ENCODE measurements around the gene RBL1.

The RBL1 gene

GRCh38 chr20:37095599-37096414 lies at the start of gene RBL1:
Gene RBL1 (minus strand): TSS chr20:37095997. CDS start chr20:37095928, 69 bp downstream.
- Histone ChIP-seq H3K27me3 (replicated peaks; ENCODE audit: control insufficient read depth, insufficient read depth, low read length) (no peaks in the 10 kb centered on the region), H3K36me3 (ENCODE audit: control insufficient read depth, insufficient read depth, low read length) (no peaks in the 10 kb centered on the region; the same call in 1 of the 2 replicates), H3K4me3 (replicated peaks; ENCODE audit: low read depth, low read length) (peak within 1 kb of the TSS; percentile 80)
- TF ChIP-seq, protein P1, sequence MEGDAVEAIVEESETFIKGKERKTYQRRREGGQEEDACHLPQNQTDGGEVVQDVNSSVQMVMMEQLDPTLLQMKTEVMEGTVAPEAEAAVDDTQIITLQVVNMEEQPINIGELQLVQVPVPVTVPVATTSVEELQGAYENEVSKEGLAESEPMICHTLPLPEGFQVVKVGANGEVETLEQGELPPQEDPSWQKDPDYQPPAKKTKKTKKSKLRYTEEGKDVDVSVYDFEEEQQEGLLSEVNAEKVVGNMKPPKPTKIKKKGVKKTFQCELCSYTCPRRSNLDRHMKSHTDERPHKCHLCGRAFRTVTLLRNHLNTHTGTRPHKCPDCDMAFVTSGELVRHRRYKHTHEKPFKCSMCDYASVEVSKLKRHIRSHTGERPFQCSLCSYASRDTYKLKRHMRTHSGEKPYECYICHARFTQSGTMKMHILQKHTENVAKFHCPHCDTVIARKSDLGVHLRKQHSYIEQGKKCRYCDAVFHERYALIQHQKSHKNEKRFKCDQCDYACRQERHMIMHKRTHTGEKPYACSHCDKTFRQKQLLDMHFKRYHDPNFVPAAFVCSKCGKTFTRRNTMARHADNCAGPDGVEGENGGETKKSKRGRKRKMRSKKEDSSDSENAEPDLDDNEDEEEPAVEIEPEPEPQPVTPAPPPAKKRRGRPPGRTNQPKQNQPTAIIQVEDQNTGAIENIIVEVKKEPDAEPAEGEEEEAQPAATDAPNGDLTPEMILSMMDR (IDR thresholded peaks at IDR 0.05; ENCODE audit: insufficient read depth, low read length, poor library complexity, severe bottlenecking): peak; percentile 27
- DNase-seq (ENCODE audit: extremely low read depth, insufficient read length): peak; percentile 97

GRCh38 chr20:37144856-37145404 lies 49.1 kb upstream of the RBL1 start:
- H3K36me3 ChIP-seq (ENCODE audit: control insufficient read depth, insufficient read depth, low read length): no peaks in the 10 kb centered on the region
- H3K27me3 ChIP-seq (replicated peaks; ENCODE audit: control insufficient read depth, insufficient read depth, low read length): no peaks in the 10 kb centered on the region
- no peak overlapping the region for H3K4me3 ChIP-seq (replicated peaks; ENCODE audit: low read depth, low read length)
- TF ChIP-seq, protein P1 (IDR thresholded peaks at IDR 0.05; ENCODE audit: insufficient read depth, low read length, poor library complexity, severe bottlenecking): no peak
- DNase-seq (ENCODE audit: extremely low read depth, insufficient read length): no peak

DNA sequence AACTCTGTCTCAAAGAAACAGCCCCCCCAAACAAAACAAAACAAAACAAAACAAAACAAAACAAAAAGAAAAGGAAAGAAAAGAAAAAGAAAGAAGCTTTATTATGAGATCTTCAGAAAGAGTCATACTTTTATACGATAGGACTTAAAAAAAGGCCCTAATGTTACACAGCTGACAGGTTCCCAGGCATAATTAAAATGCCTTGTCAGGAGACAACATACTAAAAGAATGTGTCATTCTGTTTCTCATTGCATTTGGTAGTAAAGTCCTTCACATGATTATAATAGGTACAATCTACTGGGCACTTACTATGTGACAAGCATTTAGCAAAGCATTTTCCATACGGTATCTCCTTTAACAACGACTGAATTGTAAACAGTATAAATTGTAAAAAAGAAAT lies 46.9 kb upstream of the RBL1 start:
- H3K36me3 ChIP-seq (ENCODE audit: control insufficient read depth, insufficient read depth, low read length): no peaks in the 10 kb centered on the region
- no peaks in the 10 kb centered on the region for H3K27me3 ChIP-seq (replicated peaks; ENCODE audit: control insufficient read depth, insufficient read depth, low read length)
- TF ChIP-seq, protein P1 (IDR thresholded peaks at IDR 0.05; ENCODE audit: insufficient read depth, low read length, poor library complexity, severe bottlenecking): no peak
- DNase-seq (ENCODE audit: extremely low read depth, insufficient read length): no peak
- no peak overlapping the region for H3K4me3 ChIP-seq (replicated peaks; ENCODE audit: low read depth, low read length)

- Histone ChIP-seq H3K4me3 (replicated peaks; ENCODE audit: low read depth, low read length) (no peak overlapping the region), H3K27me3 (replicated peaks; ENCODE audit: control insufficient read depth, insufficient read depth, low read length) (no peaks in the 10 kb centered on the region), H3K36me3 (ENCODE audit: control insufficient read depth, insufficient read depth, low read length) (no peaks in the 10 kb centered on the region)
- no peak for DNase-seq (ENCODE audit: extremely low read depth, insufficient read length)
- TF ChIP-seq, protein P1 (IDR thresholded peaks at IDR 0.05; ENCODE audit: insufficient read depth, low read length, poor library complexity, severe bottlenecking): no peak
Observed at GRCh38 chr20:37137547-37137946, 41.8 kb upstream of the RBL1 start.

- H3K36me3 ChIP-seq (ENCODE audit: control insufficient read depth, insufficient read depth, low read length): no peaks in the 10 kb centered on the region
- H3K4me3 ChIP-seq (replicated peaks; ENCODE audit: low read depth, low read length): no peak overlapping the region
- H3K27me3 ChIP-seq (replicated peaks; ENCODE audit: control insufficient read depth, insufficient read depth, low read length): no peaks in the 10 kb centered on the region
- DNase-seq (ENCODE audit: extremely low read depth, insufficient read length): no peak
- TF ChIP-seq, protein P1 (IDR thresholded peaks at IDR 0.05; ENCODE audit: insufficient read depth, low read length, poor library complexity, severe bottlenecking): no peak
Observed at GRCh38 chr20:37133952-37134351, 38.2 kb upstream of the RBL1 start.
